ENCODE measurements around the gene MAP2K3. TPM values are rescaled to one million over a fixed set of nuclear protein-coding genes. Genes with fewer than 3 reads are reported as not detected.

MAP2K3 gene
- total RNA-seq, 1 donor from 2014 or later, result 24.7 TPM

GRCh38 chr17:21352981-21353265 lies 68.4 kb downstream of the MAP2K3 start:
- no peak for DNase-seq (ENCODE audit: low read depth)
- no peak overlapping the region for H3K4me3 ChIP-seq (ENCODE audit: low read depth, low read length)
- no peak for TF ChIP-seq CTCF (conservative IDR thresholded peaks at IDR 0.05; ENCODE audit: low read depth, low read length)

- no peak for DNase-seq (ENCODE audit: low read depth)
- no peak overlapping the region for H3K4me3 ChIP-seq (ENCODE audit: low read depth, low read length)
- no peak for TF ChIP-seq CTCF (conservative IDR thresholded peaks at IDR 0.05; ENCODE audit: low read depth, low read length)
These were observed 69.0 kb downstream of the MAP2K3 start for GRCh38 chr17:21353326-21354010.

- H3K4me3 ChIP-seq (ENCODE audit: low read depth, low read length), result no peak overlapping the region
- TF ChIP-seq CTCF (conservative IDR thresholded peaks at IDR 0.05; ENCODE audit: low read depth, low read length), result no peak
- DNase-seq (ENCODE audit: low read depth), result no peak
These were observed 70.4 kb downstream of the MAP2K3 start for GRCh38 chr17:21354796-21355385.

- DNase-seq (ENCODE audit: low read depth), result no peak
- H3K4me3 ChIP-seq (ENCODE audit: low read depth, low read length), result no peak overlapping the region
- no peak for TF ChIP-seq CTCF (conservative IDR thresholded peaks at IDR 0.05; ENCODE audit: low read depth, low read length)
These were observed 71.1 kb downstream of the MAP2K3 start for GRCh38 chr17:21355586-21355985.

GRCh38 chr17:21356537-21357127 lies 72.1 kb downstream of the MAP2K3 start:
- H3K4me3 ChIP-seq (ENCODE audit: low read depth, low read length), result no peak overlapping the region
- no peak for TF ChIP-seq CTCF (conservative IDR thresholded peaks at IDR 0.05; ENCODE audit: low read depth, low read length)
- DNase-seq (ENCODE audit: low read depth), result no peak

- no peak for TF ChIP-seq CTCF (conservative IDR thresholded peaks at IDR 0.05; ENCODE audit: low read depth, low read length)
- no peak overlapping the region for H3K4me3 ChIP-seq (ENCODE audit: low read depth, low read length)
- DNase-seq (ENCODE audit: low read depth), result no peak
These were observed 72.8 kb downstream of the MAP2K3 start for GRCh38 chr17:21357281-21357680.
